ENCODE measurements around the gene LAMB3. TPM values are rescaled to one million over a fixed set of nuclear protein-coding genes. Genes with fewer than 3 reads are reported as not detected.

Gene LAMB3
- total and polyA plus RNA-seq, 2 experiments from 2014 or later: 0.21 to 0.48 TPM

DNA sequence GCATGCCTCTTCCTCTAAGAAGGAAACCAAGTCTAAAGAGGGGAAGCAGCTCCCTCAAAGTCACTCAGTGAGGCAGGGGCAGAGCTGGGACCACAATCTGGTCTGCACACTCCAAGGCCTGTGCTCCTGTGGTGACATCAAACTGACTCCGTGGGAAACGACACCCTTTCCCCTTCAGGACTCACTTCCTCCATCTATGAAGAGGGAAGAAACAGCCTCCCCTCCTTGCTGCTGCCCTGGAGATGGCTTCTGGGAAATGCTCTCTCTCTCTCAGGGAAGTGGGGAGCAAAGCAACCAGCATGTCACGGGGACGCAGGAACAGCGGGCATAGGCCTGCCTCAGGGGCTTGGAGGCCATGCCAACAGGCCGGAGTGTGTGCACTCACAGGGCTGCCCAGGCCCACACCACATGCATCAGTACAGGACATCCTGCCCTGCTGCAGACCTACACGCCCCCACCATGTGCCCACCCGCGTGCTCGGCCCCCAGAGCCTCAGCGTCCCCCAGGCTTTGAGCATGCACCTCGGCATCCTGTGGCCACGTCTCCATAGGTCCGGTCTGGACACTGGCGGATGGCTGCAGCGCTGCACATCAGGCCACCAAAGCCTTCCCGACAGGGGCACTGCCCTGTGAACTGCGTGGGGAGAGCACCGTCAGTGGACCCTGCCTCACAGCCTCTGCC is 25.7 kb downstream of the LAMB3 start:
- no peak for DNase-seq (ENCODE audit: low read depth in 1 of 2, low spot score in 1 of 2)
- no peak for TF ChIP-seq CTCF (IDR thresholded peaks at IDR 0.05; ENCODE audit: low read depth, low read length)
- Histone ChIP-seq H3K27me3 (no peaks in the 10 kb centered on the region), H3K27ac (no peak overlapping the region), H3K4me1 (ENCODE audit: low read depth) (peaks cover 22% of the 10 kb centered on the region), H3K4me3 (no peak overlapping the region), H3K9me3 (ENCODE audit: low read depth) (no peaks in the 10 kb centered on the region), H3K36me3 (no peaks in the 10 kb centered on the region)

GRCh38 chr1:209625791-209626285 is 26.4 kb downstream of the LAMB3 start:
- H3K27ac ChIP-seq: peak overlapping the region; percentile 74
- TF ChIP-seq CTCF (IDR thresholded peaks at IDR 0.05; ENCODE audit: low read depth, low read length): no peak
- peaks cover 17% of the 10 kb centered on the region for H3K4me1 ChIP-seq (ENCODE audit: low read depth)
- no peaks in the 10 kb centered on the region for H3K9me3 ChIP-seq (ENCODE audit: low read depth)
- H3K4me3 ChIP-seq: no peak overlapping the region
- no peaks in the 10 kb centered on the region for H3K36me3 ChIP-seq
- DNase-seq (ENCODE audit: low read depth in 1 of 2, low spot score in 1 of 2): no peak
- H3K27me3 ChIP-seq: no peaks in the 10 kb centered on the region

GRCh38 chr1:209624558-209625549 is 27.4 kb downstream of the LAMB3 start:
- H3K9me3 ChIP-seq (ENCODE audit: low read depth): no peaks in the 10 kb centered on the region
- H3K27ac ChIP-seq: peak overlapping the region; percentile 74
- H3K36me3 ChIP-seq: no peaks in the 10 kb centered on the region
- TF ChIP-seq CTCF (IDR thresholded peaks at IDR 0.05; ENCODE audit: low read depth, low read length): no peak
- no peaks in the 10 kb centered on the region for H3K27me3 ChIP-seq
- peaks cover 14% of the 10 kb centered on the region for H3K4me1 ChIP-seq (ENCODE audit: low read depth)
- DNase-seq (ENCODE audit: low read depth in 1 of 2, low spot score in 1 of 2): peak in 1 of 2 donors; percentile 77
- no peak overlapping the region for H3K4me3 ChIP-seq

- Histone ChIP-seq H3K27me3 (no peaks in the 10 kb centered on the region), H3K9me3 (ENCODE audit: low read depth) (no peaks in the 10 kb centered on the region), H3K27ac (no peak overlapping the region), H3K4me3 (no peak overlapping the region), H3K36me3 (no peaks in the 10 kb centered on the region), H3K4me1 (ENCODE audit: low read depth) (peaks cover 14% of the 10 kb centered on the region)
- DNase-seq (ENCODE audit: low read depth in 1 of 2, low spot score in 1 of 2): no peak
- no peak for TF ChIP-seq CTCF (IDR thresholded peaks at IDR 0.05; ENCODE audit: low read depth, low read length)
Measured at GRCh38 chr1:209622841-209623829, 29.1 kb downstream of the LAMB3 start.
